HG02884 (cell line): ENCODE measurements around the gene BAHCC1.

Experiments used
- ATAC-seq: cut with Tn5 transposase; IDR thresholded peaks from one replicate; pipeline ENCODE4 v1.9.1; 2021; ENCODE audit warnings: mild to moderate bottlenecking, moderate library complexity; ENCODE audit not compliant: unreplicated experiment

Gene BAHCC1

GRCh38 chr17:81396722-81397313, 1.6 kb downstream of the BAHCC1 start:
- ATAC-seq = no peak

GRCh38 chr17:81397314-81398175, 2.3 kb downstream of the BAHCC1 start:
- no peak for ATAC-seq

GRCh38 chr17:81398176-81398831, 3.0 kb downstream of the BAHCC1 start:
- no peak for ATAC-seq

- ATAC-seq = no peak
These were observed 3.7 kb downstream of the BAHCC1 start for GRCh38 chr17:81398832-81399411.

GRCh38 chr17:81399481-81400153, 4.4 kb downstream of the BAHCC1 start:
- no peak for ATAC-seq

- ATAC-seq = no peak
These were observed 5.1 kb downstream of the BAHCC1 start for GRCh38 chr17:81400154-81400977.

- no peak for ATAC-seq
These were observed 5.9 kb downstream of the BAHCC1 start for GRCh38 chr17:81400996-81401722.

- ATAC-seq = no peak
These were observed 6.7 kb downstream of the BAHCC1 start for GRCh38 chr17:81401723-81402529.

- no peak for ATAC-seq
These were observed 7.3 kb downstream of the BAHCC1 start for GRCh38 chr17:81402530-81402941.

- no peak for ATAC-seq
These were observed 7.8 kb downstream of the BAHCC1 start for GRCh38 chr17:81402981-81403467.

- ATAC-seq = no peak
These were observed 8.6 kb downstream of the BAHCC1 start for GRCh38 chr17:81403671-81404534.

- ATAC-seq = no peak
These were observed 9.4 kb downstream of the BAHCC1 start for GRCh38 chr17:81404558-81405165.

GRCh38 chr17:81405411-81405872, 10.2 kb downstream of the BAHCC1 start:
- ATAC-seq = no peak

GRCh38 chr17:81406117-81406953, 11.1 kb downstream of the BAHCC1 start:
- no peak for ATAC-seq

- ATAC-seq = no peak
These were observed 12.8 kb downstream of the BAHCC1 start for GRCh38 chr17:81408049-81408448.
